GM12801 (cell line): Measurements from ENCODE around the gene MYRFL.

ENCODE experiments used
- CTCF ChIP-seq: IDR thresholded peaks from one replicate; pipeline ENCODE4 v1.5.1; 2011; ENCODE audit warnings: control low read depth; ENCODE audit not compliant: insufficient read length; ENCODE audit errors: extremely low read depth

MYRFL gene

GRCh38 chr12:69910694-69911093 is 85.7 kb downstream of the MYRFL start:
- TF ChIP-seq CTCF: no peak

- no peak for TF ChIP-seq CTCF
Measured at GRCh38 chr12:69913526-69913925, 88.5 kb downstream of the MYRFL start.

- no peak for TF ChIP-seq CTCF
Measured at GRCh38 chr12:69915964-69916363, 90.9 kb downstream of the MYRFL start.

- no peak for TF ChIP-seq CTCF
Measured at GRCh38 chr12:69916544-69917235, 91.7 kb downstream of the MYRFL start.

- TF ChIP-seq CTCF: no peak
Measured at GRCh38 chr12:69918287-69918686, 93.3 kb downstream of the MYRFL start.

- TF ChIP-seq CTCF: no peak
Measured at GRCh38 chr12:69919495-69919894, 94.5 kb downstream of the MYRFL start.

GRCh38 chr12:69921831-69922230 is 96.8 kb downstream of the MYRFL start:
- TF ChIP-seq CTCF: no peak
